ENCODE measurements around the gene ITGA2.

Gene ITGA2

DNA sequence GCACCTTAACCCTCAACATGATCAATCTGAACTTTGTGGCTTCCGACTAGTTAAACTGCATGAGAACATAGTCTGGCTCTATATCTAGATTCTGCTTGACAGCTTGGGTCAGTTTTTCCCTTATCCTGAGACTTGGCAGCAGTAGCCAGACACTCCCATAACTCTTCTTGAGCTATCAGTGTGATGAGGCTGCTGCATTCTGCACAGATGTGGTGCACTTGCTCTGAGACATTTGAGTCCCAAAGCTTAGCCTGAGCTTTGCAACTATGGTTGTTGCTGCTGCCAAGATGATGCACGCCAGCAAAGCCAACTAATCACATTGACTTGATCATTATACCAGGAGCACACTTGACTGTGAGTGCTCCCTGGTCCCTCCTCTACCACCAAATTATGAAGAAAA is 84.2 kb downstream of the ITGA2 start:
- Histone ChIP-seq H3K36me3 (ENCODE audit: low read length) (no peaks in the 10 kb centered on the region), H3K9me2 (replicated peaks; ENCODE audit: insufficient read depth, low read length) (no peaks in the 10 kb centered on the region; the same call in 1 of the 2 replicates), H2AFZ (ENCODE audit: low read depth, low read length, severe bottlenecking) (no peak overlapping the region), H3K4me3 (ENCODE audit: insufficient read depth, low read length, poor library complexity, severe bottlenecking) (no peak overlapping the region), H3F3A (ENCODE audit: insufficient read depth) (no peaks in the 10 kb centered on the region), H3K9me3 (ENCODE audit: insufficient read depth, low read length) (no peaks in the 10 kb centered on the region), H3K27me3 (ENCODE audit: low read length) (no peaks in the 10 kb centered on the region), H4K20me1 (ENCODE audit: low read depth, low read length) (no peaks in the 10 kb centered on the region), H3K4me2 (ENCODE audit: low read depth, low read length, poor library complexity, severe bottlenecking) (no peak overlapping the region), H3K79me2 (ENCODE audit: insufficient read depth, low read length) (no peaks in the 10 kb centered on the region), H3K9ac (ENCODE audit: low read length) (no peak overlapping the region), H3K27ac (ENCODE audit: low read depth, low read length) (no peak overlapping the region)
- TF ChIP-seq, protein P1, sequence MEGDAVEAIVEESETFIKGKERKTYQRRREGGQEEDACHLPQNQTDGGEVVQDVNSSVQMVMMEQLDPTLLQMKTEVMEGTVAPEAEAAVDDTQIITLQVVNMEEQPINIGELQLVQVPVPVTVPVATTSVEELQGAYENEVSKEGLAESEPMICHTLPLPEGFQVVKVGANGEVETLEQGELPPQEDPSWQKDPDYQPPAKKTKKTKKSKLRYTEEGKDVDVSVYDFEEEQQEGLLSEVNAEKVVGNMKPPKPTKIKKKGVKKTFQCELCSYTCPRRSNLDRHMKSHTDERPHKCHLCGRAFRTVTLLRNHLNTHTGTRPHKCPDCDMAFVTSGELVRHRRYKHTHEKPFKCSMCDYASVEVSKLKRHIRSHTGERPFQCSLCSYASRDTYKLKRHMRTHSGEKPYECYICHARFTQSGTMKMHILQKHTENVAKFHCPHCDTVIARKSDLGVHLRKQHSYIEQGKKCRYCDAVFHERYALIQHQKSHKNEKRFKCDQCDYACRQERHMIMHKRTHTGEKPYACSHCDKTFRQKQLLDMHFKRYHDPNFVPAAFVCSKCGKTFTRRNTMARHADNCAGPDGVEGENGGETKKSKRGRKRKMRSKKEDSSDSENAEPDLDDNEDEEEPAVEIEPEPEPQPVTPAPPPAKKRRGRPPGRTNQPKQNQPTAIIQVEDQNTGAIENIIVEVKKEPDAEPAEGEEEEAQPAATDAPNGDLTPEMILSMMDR (IDR thresholded peaks at IDR 0.05; ENCODE audit: insufficient read depth, low read length, poor library complexity, severe bottlenecking), result no peak
- TF ChIP-seq EZH2phosphoT487 (conservative IDR thresholded peaks at IDR 0.05; ENCODE audit: low read length), result no peak

DNA sequence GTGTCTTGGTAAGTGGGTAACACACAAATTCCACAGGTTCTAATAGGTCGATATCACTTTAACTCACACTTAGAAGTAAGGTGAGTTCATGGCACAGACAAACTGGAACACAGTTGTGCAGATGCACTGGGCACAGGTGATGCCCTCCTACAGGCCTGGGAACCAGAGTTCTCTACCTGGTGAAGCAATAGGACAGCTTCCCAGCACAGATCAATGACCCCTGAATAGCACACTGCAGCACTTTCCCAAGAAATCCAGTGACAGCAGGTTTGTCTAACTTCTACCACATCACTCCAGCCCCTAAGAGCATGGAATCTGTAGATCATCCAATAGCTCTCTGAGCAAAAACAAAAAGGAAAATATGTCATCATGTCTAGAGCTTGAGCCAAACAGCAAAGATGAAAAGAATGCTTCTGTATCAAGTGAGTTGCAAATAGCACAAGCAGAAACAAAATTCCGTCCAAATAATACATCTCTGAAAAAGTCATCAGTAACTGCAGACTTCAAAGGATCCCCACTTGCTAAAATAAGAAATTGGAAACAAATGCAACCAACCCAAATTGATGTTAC is 86.9 kb downstream of the ITGA2 start:
- H3K9me3 ChIP-seq (ENCODE audit: insufficient read depth, low read length), result no peaks in the 10 kb centered on the region
- no peaks in the 10 kb centered on the region for H3K36me3 ChIP-seq (ENCODE audit: low read length)
- no peak overlapping the region for H3K4me2 ChIP-seq (ENCODE audit: low read depth, low read length, poor library complexity, severe bottlenecking)
- no peaks in the 10 kb centered on the region; the same call in 1 of the 2 replicates for H3K9me2 ChIP-seq (replicated peaks; ENCODE audit: insufficient read depth, low read length)
- H3K9ac ChIP-seq (ENCODE audit: low read length), result no peak overlapping the region
- no peak overlapping the region for H3K27ac ChIP-seq (ENCODE audit: low read depth, low read length)
- H4K20me1 ChIP-seq (ENCODE audit: low read depth, low read length), result no peaks in the 10 kb centered on the region
- no peak overlapping the region for H2AFZ ChIP-seq (ENCODE audit: low read depth, low read length, severe bottlenecking)
- no peak overlapping the region for H3K4me3 ChIP-seq (ENCODE audit: insufficient read depth, low read length, poor library complexity, severe bottlenecking)
- no peaks in the 10 kb centered on the region for H3F3A ChIP-seq (ENCODE audit: insufficient read depth)
- H3K79me2 ChIP-seq (ENCODE audit: insufficient read depth, low read length), result no peaks in the 10 kb centered on the region
- TF ChIP-seq, protein P1 (IDR thresholded peaks at IDR 0.05; ENCODE audit: insufficient read depth, low read length, poor library complexity, severe bottlenecking), result no peak
- no peak for TF ChIP-seq EZH2phosphoT487 (conservative IDR thresholded peaks at IDR 0.05; ENCODE audit: low read length)
- H3K27me3 ChIP-seq (ENCODE audit: low read length), result no peaks in the 10 kb centered on the region

DNA sequence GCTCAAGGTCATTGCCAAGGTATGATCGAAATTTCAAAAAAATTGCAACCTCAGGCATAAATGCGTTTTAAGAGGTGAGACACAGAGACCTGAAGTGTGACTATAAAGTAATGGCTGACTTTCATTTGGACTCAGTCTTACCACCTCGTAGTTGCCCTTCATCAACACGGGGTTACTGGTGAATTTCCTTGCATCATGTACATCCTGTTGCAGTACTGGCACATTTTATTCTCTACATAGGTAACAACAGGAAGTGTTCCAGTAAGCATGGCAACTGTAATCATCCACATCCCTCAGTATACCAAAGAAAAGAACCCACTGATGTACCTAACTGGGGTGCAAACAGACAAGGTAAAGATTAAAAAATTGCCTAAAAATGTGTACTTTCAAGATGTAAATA is 91.1 kb downstream of the ITGA2 start:
- Histone ChIP-seq H2AFZ (ENCODE audit: low read depth, low read length, severe bottlenecking) (no peak overlapping the region), H3F3A (ENCODE audit: insufficient read depth) (no peaks in the 10 kb centered on the region), H3K27ac (ENCODE audit: low read depth, low read length) (no peak overlapping the region), H3K4me2 (ENCODE audit: low read depth, low read length, poor library complexity, severe bottlenecking) (no peak overlapping the region), H3K4me3 (ENCODE audit: insufficient read depth, low read length, poor library complexity, severe bottlenecking) (no peak overlapping the region), H3K27me3 (ENCODE audit: low read length) (0 out of 2 replicates have a peak, but pooled peaks cover 3% of the 10 kb centered on the region), H3K79me2 (ENCODE audit: insufficient read depth, low read length) (no peaks in the 10 kb centered on the region), H3K36me3 (ENCODE audit: low read length) (no peaks in the 10 kb centered on the region), H3K9ac (ENCODE audit: low read length) (no peak overlapping the region), H4K20me1 (ENCODE audit: low read depth, low read length) (no peaks in the 10 kb centered on the region), H3K9me2 (replicated peaks; ENCODE audit: insufficient read depth, low read length) (no peaks in the 10 kb centered on the region), H3K9me3 (ENCODE audit: insufficient read depth, low read length) (no peaks in the 10 kb centered on the region)
- TF ChIP-seq EZH2phosphoT487 (conservative IDR thresholded peaks at IDR 0.05; ENCODE audit: low read length), result no peak
- TF ChIP-seq, protein P1 (IDR thresholded peaks at IDR 0.05; ENCODE audit: insufficient read depth, low read length, poor library complexity, severe bottlenecking), result no peak
